ENCODE results near the gene PALLD. TPM values are rescaled to one million over a fixed set of nuclear protein-coding genes. Genes with fewer than 3 reads are reported as not detected.
"Not testable (repeated sequence)": the region's sequence is repeated elsewhere in the genome, so short reads cannot be mapped to it uniquely, and the experiment has no call there.

The PALLD gene
- total RNA-seq, 4 donors from 2014 or later: 60.2 to 437 (median 118) TPM

GRCh38 chr4:168724243-168724642 is 227.4 kb downstream of the PALLD start:
- intact Hi-C loops (cut with DNase I): no loop called here
- peaks cover 0 to 13% (median 0%) of the 10 kb centered on the region in 3 donors for H3K4me1 ChIP-seq
- no peak overlapping the region for H3K4me3 ChIP-seq
- H3K27me3 ChIP-seq: no peaks in the 10 kb centered on the region
- no peaks in the 10 kb centered on the region for H3K36me3 ChIP-seq
- no peak overlapping the region for H3K27ac ChIP-seq
- no peak for DNase-seq
- peaks cover 0 to 6% (median 0%) of the 10 kb centered on the region in 3 donors for H3K9me3 ChIP-seq
- TF ChIP-seq POLR2A (IDR thresholded peaks at IDR 0.05) (no peak), CTCF (IDR thresholded peaks at IDR 0.05) (no peak)

- DNase-seq: no peak
- peaks cover 0 to 13% (median 0%) of the 10 kb centered on the region in 3 donors for H3K4me1 ChIP-seq
- H3K4me3 ChIP-seq: no peak overlapping the region
- 65 to 74% methylated on average over 5 of the region's 5 CpGs for WGBS, 2 donors
- no peaks in the 10 kb centered on the region for H3K36me3 ChIP-seq
- intact Hi-C loops (cut with DNase I): no loop called here
- TF ChIP-seq POLR2A (IDR thresholded peaks at IDR 0.05) (no peak), CTCF (IDR thresholded peaks at IDR 0.05) (no peak)
- H3K27ac ChIP-seq: no peak overlapping the region
- no peaks in the 10 kb centered on the region for H3K27me3 ChIP-seq
- peaks cover 0 to 6% (median 0%) of the 10 kb centered on the region in 3 donors for H3K9me3 ChIP-seq
These were observed 228.0 kb downstream of the PALLD start for GRCh38 chr4:168724686-168725411.

GRCh38 chr4:168725930-168726329 is 229.1 kb downstream of the PALLD start:
- no peak for DNase-seq
- H3K27ac ChIP-seq: no peak overlapping the region
- H3K36me3 ChIP-seq: no peaks in the 10 kb centered on the region
- TF ChIP-seq POLR2A (IDR thresholded peaks at IDR 0.05) (no peak), CTCF (IDR thresholded peaks at IDR 0.05) (no peak)
- intact Hi-C loops (cut with DNase I): no loop called here
- 86 to 100% methylated on average over 1 of the region's 1 CpG for WGBS, 2 donors
- peaks cover 0 to 13% (median 0%) of the 10 kb centered on the region in 3 donors for H3K4me1 ChIP-seq
- H3K4me3 ChIP-seq: no peak overlapping the region
- peaks cover 0 to 6% (median 0%) of the 10 kb centered on the region in 3 donors for H3K9me3 ChIP-seq
- no peaks in the 10 kb centered on the region for H3K27me3 ChIP-seq

- peaks cover 0 to 12% (median 0%) of the 10 kb centered on the region in 3 donors for H3K4me1 ChIP-seq
- H3K4me3 ChIP-seq; H3K27ac ChIP-seq; H3K27me3 ChIP-seq; H3K36me3 ChIP-seq; H3K9me3 ChIP-seq; DNase-seq; intact Hi-C loops (cut with DNase I): not testable (repeated sequence)
These were observed 230.3 kb downstream of the PALLD start for GRCh38 chr4:168727181-168727580.

- 70 to 79% methylated on average over 6 of the region's 6 CpGs for WGBS, 2 donors
- Histone ChIP-seq H3K9me3 (peaks cover 0 to 6% (median 0%) of the 10 kb centered on the region in 3 donors), H3K36me3 (no peaks in the 10 kb centered on the region), H3K27me3 (no peaks in the 10 kb centered on the region), H3K4me1 (peaks cover 0 to 4% (median 0%) of the 10 kb centered on the region in 3 donors), H3K27ac (no peak overlapping the region), H3K4me3 (no peak overlapping the region)
- no peak for DNase-seq
- intact Hi-C loops (cut with DNase I): no loop called here
- no peak for TF ChIP-seq POLR2A (IDR thresholded peaks at IDR 0.05)
- no peak for TF ChIP-seq CTCF (IDR thresholded peaks at IDR 0.05)
These were observed 234.3 kb downstream of the PALLD start for GRCh38 chr4:168731006-168731636.

All from esophagus squamous epithelium (tissue), 5 donors.